Hepatocyte (in vitro differentiated cells): ENCODE results near the gene MICALL1.

Source experiments
- CTCF ChIP-seq: fragments of 200-600 bp; sonication (generic); IDR thresholded peaks from 2 replicates; pipeline ENCODE4 v1.5.1; 2016; ENCODE audit warnings: antibody characterized with exemption, mild to moderate bottlenecking; ENCODE audit not compliant: poor library complexity
- EZH2 ChIP-seq: fragments of 200-600 bp; sonication (generic); IDR thresholded peaks from 2 replicates; pipeline ENCODE4 v1.6.1; 2016; ENCODE audit warnings: antibody characterized with exemption, mild to moderate bottlenecking, borderline replicate concordance
- EZH2phosphoT487 ChIP-seq: fragments of 200-600 bp; sonication (generic); IDR thresholded peaks from one replicate; pipeline ENCODE4 v1.6.1; 2018; ENCODE audit warnings: antibody characterized with exemption, mild to moderate bottlenecking, low read depth, moderate library complexity; ENCODE audit not compliant: unreplicated experiment, severe bottlenecking

- TF ChIP-seq CTCF, result no peak
- TF ChIP-seq EZH2, result no peak
- TF ChIP-seq EZH2phosphoT487, result no peak
These were observed 83.3 kb downstream of the MICALL1 start for GRCh38 chr22:37989146-37990045.
